Neural progenitor cell (in vitro differentiated cells): ENCODE results near the gene PLA2G2F. TPM values are rescaled to one million over a fixed set of nuclear protein-coding genes. Genes with fewer than 3 reads are reported as not detected.

Source experiments
- DNase-seq: peaks from one replicate; pipeline ENCODE4 v3.0.0-alpha.2; 2016; ENCODE audit warnings: low spot score
- H2AFZ ChIP-seq: fragments of 200-600 bp; sonication (generic); replicated peaks from 2 replicates; pipeline ENCODE4 v1.6.1; 2016; ENCODE audit warnings: antibody characterized with exemption
- H3F3A ChIP-seq: fragments of 200-600 bp; sonication (generic); 2 replicates; pipeline ENCODE4 v1.6.1; 2016; ENCODE audit warnings: antibody characterized with exemption, low read depth
- H3K27ac ChIP-seq: fragments of 200-600 bp; sonication (generic); 2 replicates; pipeline ENCODE4 v1.5.1; 2016; ENCODE audit warnings: mild to moderate bottlenecking
- H3K27me3 ChIP-seq: fragments of 200-600 bp; sonication (generic); 2 replicates; pipeline ENCODE4 v1.6.1; 2016; ENCODE audit warnings: mild to moderate bottlenecking, moderate library complexity
- H3K36me3 ChIP-seq: fragments of 200-600 bp; sonication (generic); 2 replicates; pipeline ENCODE4 v1.5.1; 2016
- H3K4me1 ChIP-seq: fragments of 200-600 bp; sonication (generic); 2 replicates; pipeline ENCODE4 v1.6.1; 2016; ENCODE audit warnings: mixed run types
- H3K4me2 ChIP-seq: fragments of 200-600 bp; sonication (generic); 2 replicates; pipeline ENCODE4 v1.6.1; 2016
- H3K4me3 ChIP-seq: fragments of 200-600 bp; sonication (generic); 2 replicates; pipeline ENCODE4 v1.5.1; 2016
- H3K79me2 ChIP-seq: fragments of 200-600 bp; sonication (generic); 2 replicates; pipeline ENCODE4 v1.6.1; 2016; ENCODE audit warnings: low read depth
- H3K9ac ChIP-seq: fragments of 200-600 bp; sonication (generic); 2 replicates; pipeline ENCODE4 v1.6.1; 2016
- H3K9me3 ChIP-seq: fragments of 200-600 bp; sonication (generic); 2 replicates; pipeline ENCODE4 v1.5.1; 2016; ENCODE audit warnings: low read depth
- H4K20me1 ChIP-seq: fragments of 200-600 bp; sonication (generic); 2 replicates; pipeline ENCODE4 v1.6.1; 2016; ENCODE audit warnings: low read depth
- H3K27ac Mint-ChIP-seq: 3 replicates; pipeline ENCODE4 v1.8.0; 2021; ENCODE audit warnings: mixed read lengths
- H3K27me3 Mint-ChIP-seq: 2 replicates; pipeline ENCODE4 v1.8.0; 2022; ENCODE audit warnings: low read depth, mild to moderate bottlenecking, inconsistent platforms, moderate library complexity, mixed read lengths; ENCODE audit not compliant: insufficient read depth
- H3K36me3 Mint-ChIP-seq: 3 replicates; pipeline ENCODE4 v1.8.0; 2021; ENCODE audit warnings: mixed read lengths
- H3K4me1 Mint-ChIP-seq: 3 replicates; pipeline ENCODE4 v1.8.0; 2021; ENCODE audit warnings: mixed read lengths
- H3K4me3 Mint-ChIP-seq: 3 replicates; pipeline ENCODE4 v1.8.0; 2021; ENCODE audit warnings: mild to moderate bottlenecking, moderate library complexity, mixed read lengths
- H3K9me3 Mint-ChIP-seq: 3 replicates; pipeline ENCODE4 v1.8.0; 2020; ENCODE audit warnings: mixed read lengths
- CTCF ChIP-seq: fragments of 200-600 bp; sonication (generic); IDR thresholded peaks from 2 replicates; pipeline ENCODE4 v1.5.1; 2017; ENCODE audit warnings: antibody characterized with exemption, mild to moderate bottlenecking
- EZH2 ChIP-seq: fragments of 200-600 bp; sonication (generic); IDR thresholded peaks from 2 replicates; pipeline ENCODE4 v1.6.1; 2017; ENCODE audit warnings: antibody characterized with exemption, mild to moderate bottlenecking, moderate library complexity
- EZH2phosphoT487 ChIP-seq: fragments of 200-600 bp; sonication (generic); IDR thresholded peaks from 2 replicates; pipeline ENCODE4 v1.6.1; 2017; ENCODE audit warnings: antibody characterized with exemption
- total RNA-seq: library from RNA; depleted of rRNA; stranded (reverse); fragments of >200 nt; gene quantifications from 2 replicates; pipeline ENCODE4 v1.2.3, GENCODE V29; 2015; ENCODE audit warnings: low replicate concordance

Gene PLA2G2F
- total RNA-seq, 1 donor from 2014 or later = not detected

- H3K4me3 ChIP-seq = no peak overlapping the region
- no peak overlapping the region for H2AFZ ChIP-seq
- peaks cover 5% of the 10 kb centered on the region for H3K27me3 Mint-ChIP-seq
- H3K27ac ChIP-seq = no peak overlapping the region
- H3K36me3 Mint-ChIP-seq = no peaks in the 10 kb centered on the region
- no peaks in the 10 kb centered on the region for H3K9me3 ChIP-seq
- no peaks in the 10 kb centered on the region for H3K79me2 ChIP-seq
- H3K27me3 ChIP-seq = no peaks in the 10 kb centered on the region
- no peaks in the 10 kb centered on the region for H4K20me1 ChIP-seq
- no peak overlapping the region for H3K4me3 Mint-ChIP-seq
- H3K4me1 Mint-ChIP-seq = no peaks in the 10 kb centered on the region
- no peak overlapping the region for H3K4me2 ChIP-seq
- H3K27ac Mint-ChIP-seq = no peak overlapping the region
- no peaks in the 10 kb centered on the region for H3F3A ChIP-seq
- no peaks in the 10 kb centered on the region for H3K4me1 ChIP-seq
- TF ChIP-seq CTCF (no peak), EZH2 (no peak), EZH2phosphoT487 (no peak)
- H3K36me3 ChIP-seq = no peaks in the 10 kb centered on the region
- no peaks in the 10 kb centered on the region for H3K9me3 Mint-ChIP-seq
- no peak overlapping the region for H3K9ac ChIP-seq
- no peak for DNase-seq
Measured at GRCh38 chr1:20199840-20200239, 60.7 kb downstream of the PLA2G2F start.

Other genes starting within 250 kb of the PLA2G2F start
- gene PLA2G2E, start 215.7 kb upstream of the PLA2G2F start, total RNA-seq = not detected in 2 replicates
- not detected in 2 replicates for gene PLA2G2A, start 159.7 kb upstream of the PLA2G2F start, total RNA-seq
- not detected in 2 replicates for gene PLA2G5, start 69.1 kb upstream of the PLA2G2F start, total RNA-seq
- gene PLA2G2D, start 19.8 kb upstream of the PLA2G2F start, total RNA-seq = not detected in 2 replicates
- 0.37 and 0.43 TPM in 2 replicates for gene UBXN10, start 46.8 kb downstream of the PLA2G2F start, total RNA-seq
- gene PLA2G2C, start 47.2 kb downstream of the PLA2G2F start, total RNA-seq = not detected in 2 replicates
- not detected in 2 replicates for gene VWA5B1, start 151.6 kb downstream of the PLA2G2F start, total RNA-seq